ENCODE measurements around the gene INPP5A.

Gene INPP5A

DNA sequence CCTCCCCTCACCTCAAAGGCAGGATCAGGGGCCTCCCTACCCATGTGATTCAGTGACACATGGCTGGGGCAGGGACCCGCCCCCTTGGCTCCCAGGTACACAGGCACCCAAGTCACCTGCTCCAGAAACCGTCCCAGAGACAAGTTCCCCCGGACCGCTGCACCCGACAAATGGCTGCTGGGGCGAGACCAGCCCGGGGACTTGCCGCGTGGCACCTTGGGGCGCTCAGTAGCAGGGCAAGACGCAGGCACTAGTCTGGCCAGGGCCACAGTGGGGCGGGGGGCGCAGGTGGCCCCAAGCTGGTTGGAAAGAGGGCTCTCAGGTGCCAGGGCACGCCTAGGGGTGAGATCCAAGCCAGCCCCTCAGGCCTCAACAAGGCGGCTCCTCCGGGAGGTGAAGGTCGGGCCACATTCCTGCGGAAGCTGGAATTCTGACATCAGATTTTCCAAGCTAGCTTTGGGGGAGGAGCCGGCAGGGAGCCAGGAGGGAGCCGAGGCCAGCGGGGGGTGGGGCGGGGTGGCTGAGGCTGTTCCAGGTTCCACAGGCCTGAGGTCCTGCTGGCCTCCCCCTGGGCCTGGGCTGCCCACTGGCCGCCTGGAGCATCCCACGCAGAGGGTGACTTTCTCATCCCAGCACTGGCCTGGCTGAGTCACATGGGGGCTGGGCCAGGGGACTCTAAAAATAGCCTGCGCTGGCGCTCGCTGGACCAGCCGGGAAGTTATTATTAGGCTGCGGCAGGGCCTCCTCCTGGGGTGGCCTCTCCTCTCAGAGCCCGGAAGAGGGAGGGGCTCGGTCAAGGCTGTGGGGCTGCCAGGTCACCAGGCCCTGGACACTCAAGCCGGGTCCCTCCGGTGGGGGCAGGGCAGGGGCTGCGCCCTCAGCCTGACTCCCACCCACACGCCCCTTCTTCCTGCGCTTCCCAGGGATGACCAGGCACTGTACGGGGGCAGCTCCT is 20.5 kb upstream of the INPP5A start:
- peak overlapping the region; percentile 66 for H3K4me3 ChIP-seq (ENCODE audit: low read depth, low read length)
- H3K9ac ChIP-seq (ENCODE audit: low read depth, low read length), result no peak overlapping the region
- no peaks in the 10 kb centered on the region for H3K9me3 ChIP-seq (ENCODE audit: control insufficient read depth, insufficient read depth, low read length)
- peaks cover 7% of the 10 kb centered on the region for H3K27me3 ChIP-seq (ENCODE audit: control insufficient read depth, insufficient read depth, low read length)
- no peaks in the 10 kb centered on the region for H3K36me3 ChIP-seq (ENCODE audit: control insufficient read depth, insufficient read depth, low read length)
- H3K4me1 ChIP-seq (ENCODE audit: control insufficient read depth, insufficient read depth, low read length), result peaks cover 8% of the 10 kb centered on the region

DNA sequence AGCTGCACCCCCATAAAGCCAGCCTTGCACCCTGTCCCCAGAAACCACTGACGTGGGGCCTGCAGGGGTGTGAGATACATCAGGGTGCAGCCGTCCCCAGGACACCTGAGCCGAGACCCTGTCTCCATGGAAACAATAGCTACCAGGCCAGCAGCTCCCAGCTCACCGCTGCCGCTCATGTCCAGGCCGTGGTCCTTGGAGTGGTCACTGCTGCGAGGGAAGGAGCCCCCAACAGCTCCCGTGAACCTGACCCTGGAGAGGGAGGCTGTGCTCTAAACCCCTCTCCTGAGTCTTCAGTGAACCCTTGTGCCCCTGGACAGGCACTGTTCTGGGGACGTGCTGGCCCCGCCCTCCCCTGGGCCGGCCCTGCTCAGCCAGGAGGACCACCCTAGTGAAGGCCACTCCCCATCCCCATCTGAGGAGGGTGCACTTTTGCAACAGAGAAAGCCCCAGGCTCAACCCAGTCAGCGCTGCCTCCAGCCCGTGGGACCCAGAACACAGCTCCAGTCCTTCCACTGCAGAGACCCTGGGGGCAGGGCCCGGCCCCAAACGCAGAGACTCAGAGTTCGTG is 19.6 kb upstream of the INPP5A start:
- H3K4me1 ChIP-seq (ENCODE audit: control insufficient read depth, insufficient read depth, low read length), result peaks cover 8% of the 10 kb centered on the region
- peaks cover 7% of the 10 kb centered on the region for H3K27me3 ChIP-seq (ENCODE audit: control insufficient read depth, insufficient read depth, low read length)
- H3K4me3 ChIP-seq (ENCODE audit: low read depth, low read length), result peak overlapping the region; percentile 66
- no peaks in the 10 kb centered on the region for H3K36me3 ChIP-seq (ENCODE audit: control insufficient read depth, insufficient read depth, low read length)
- no peak overlapping the region for H3K9ac ChIP-seq (ENCODE audit: low read depth, low read length)
- no peaks in the 10 kb centered on the region for H3K9me3 ChIP-seq (ENCODE audit: control insufficient read depth, insufficient read depth, low read length)

DNA sequence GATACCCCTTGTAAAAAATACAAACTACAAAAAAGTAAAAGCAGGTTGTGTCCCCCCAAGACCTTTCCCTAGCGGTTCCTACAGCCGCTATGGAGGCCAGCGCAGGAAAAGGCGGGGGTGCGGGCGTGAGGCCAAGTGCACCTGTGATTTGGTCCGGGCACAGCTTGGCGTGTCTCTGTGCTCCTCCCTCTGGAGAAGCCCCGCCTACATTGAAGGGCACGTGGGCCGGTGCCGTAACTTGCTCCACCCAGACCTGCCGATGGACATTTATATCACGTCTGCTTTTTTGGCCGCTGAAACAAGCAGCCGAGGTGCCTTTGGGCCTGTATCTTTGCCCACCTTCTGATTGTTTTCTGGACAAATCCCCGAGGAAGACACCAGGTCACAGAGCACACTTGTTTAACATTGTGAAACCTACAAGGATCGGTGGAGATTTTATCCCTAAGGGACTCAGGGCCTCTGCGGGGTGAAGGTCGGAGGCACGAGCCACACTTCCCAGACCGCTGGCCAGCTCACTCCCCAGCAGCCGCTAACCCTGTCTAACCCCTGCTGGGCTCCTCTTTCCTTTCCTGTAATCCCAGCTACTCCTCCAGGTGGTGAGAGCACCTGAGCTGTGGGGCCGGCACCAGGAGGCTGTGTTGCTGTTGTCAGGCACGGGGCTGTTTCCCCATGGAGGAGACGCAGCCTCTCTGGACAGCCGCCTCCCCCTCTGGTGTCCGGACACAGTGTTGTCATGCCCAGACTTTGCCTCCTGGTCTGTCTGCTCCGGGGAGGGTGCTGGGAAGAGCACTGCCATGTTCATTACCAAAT is 18.8 kb upstream of the INPP5A start:
- peaks cover 8% of the 10 kb centered on the region for H3K4me1 ChIP-seq (ENCODE audit: control insufficient read depth, insufficient read depth, low read length)
- peak overlapping the region; percentile 66 for H3K4me3 ChIP-seq (ENCODE audit: low read depth, low read length)
- peaks cover 7% of the 10 kb centered on the region for H3K27me3 ChIP-seq (ENCODE audit: control insufficient read depth, insufficient read depth, low read length)
- H3K36me3 ChIP-seq (ENCODE audit: control insufficient read depth, insufficient read depth, low read length), result no peaks in the 10 kb centered on the region
- no peak overlapping the region for H3K9ac ChIP-seq (ENCODE audit: low read depth, low read length)
- H3K9me3 ChIP-seq (ENCODE audit: control insufficient read depth, insufficient read depth, low read length), result no peaks in the 10 kb centered on the region

DNA sequence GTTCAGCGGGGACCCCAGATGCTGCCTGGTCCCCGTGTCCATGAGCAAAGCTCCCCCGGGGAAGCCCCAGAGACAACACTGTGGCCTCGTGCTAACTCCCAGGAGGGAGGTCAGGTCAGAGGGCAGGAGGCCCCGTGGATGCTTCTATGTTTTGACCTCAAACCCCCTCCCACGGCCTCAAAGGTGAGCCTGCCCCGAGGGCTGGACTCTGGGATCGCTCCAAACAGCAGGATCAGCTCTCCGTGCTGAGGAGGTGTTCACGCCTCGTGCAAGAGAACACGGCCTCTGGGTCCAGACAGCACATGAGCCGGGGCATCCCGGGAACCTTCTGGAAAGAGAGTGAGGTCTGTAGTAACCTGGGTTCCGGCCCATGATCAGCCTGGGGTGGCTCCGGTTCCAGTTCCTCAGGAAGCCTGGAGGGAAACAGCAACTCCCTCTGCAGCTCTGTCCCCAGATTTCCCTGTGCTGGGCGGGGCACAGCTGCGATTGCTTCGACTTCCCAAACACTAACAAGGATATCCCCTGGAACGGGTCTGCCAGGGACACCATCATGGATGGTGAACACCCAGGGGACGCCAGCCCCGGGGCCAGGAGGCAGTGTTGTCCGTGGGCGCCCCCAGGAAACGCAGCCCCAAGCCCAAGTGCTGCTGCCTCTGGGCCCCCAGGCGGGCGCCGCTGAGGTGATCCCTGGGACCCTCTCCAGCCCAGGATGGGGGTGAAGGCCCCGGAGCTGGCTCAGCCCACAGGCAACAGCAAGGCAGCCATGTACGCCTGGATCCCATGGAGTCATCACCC is 18.0 kb upstream of the INPP5A start:
- H3K36me3 ChIP-seq (ENCODE audit: control insufficient read depth, insufficient read depth, low read length), result no peaks in the 10 kb centered on the region
- no peaks in the 10 kb centered on the region for H3K9me3 ChIP-seq (ENCODE audit: control insufficient read depth, insufficient read depth, low read length)
- peaks cover 7% of the 10 kb centered on the region for H3K27me3 ChIP-seq (ENCODE audit: control insufficient read depth, insufficient read depth, low read length)
- H3K4me1 ChIP-seq (ENCODE audit: control insufficient read depth, insufficient read depth, low read length), result peaks cover 8% of the 10 kb centered on the region
- H3K9ac ChIP-seq (ENCODE audit: low read depth, low read length), result no peak overlapping the region
- H3K4me3 ChIP-seq (ENCODE audit: low read depth, low read length), result peak overlapping the region; percentile 66

GRCh38 chr10:132520177-132520811 is 17.3 kb upstream of the INPP5A start:
- no peak overlapping the region for H3K4me3 ChIP-seq (ENCODE audit: low read depth, low read length)
- no peaks in the 10 kb centered on the region for H3K9me3 ChIP-seq (ENCODE audit: control insufficient read depth, insufficient read depth, low read length)
- peaks cover 8% of the 10 kb centered on the region for H3K4me1 ChIP-seq (ENCODE audit: control insufficient read depth, insufficient read depth, low read length)
- no peaks in the 10 kb centered on the region for H3K36me3 ChIP-seq (ENCODE audit: control insufficient read depth, insufficient read depth, low read length)
- peaks cover 7% of the 10 kb centered on the region for H3K27me3 ChIP-seq (ENCODE audit: control insufficient read depth, insufficient read depth, low read length)
- H3K9ac ChIP-seq (ENCODE audit: low read depth, low read length), result no peak overlapping the region

DNA sequence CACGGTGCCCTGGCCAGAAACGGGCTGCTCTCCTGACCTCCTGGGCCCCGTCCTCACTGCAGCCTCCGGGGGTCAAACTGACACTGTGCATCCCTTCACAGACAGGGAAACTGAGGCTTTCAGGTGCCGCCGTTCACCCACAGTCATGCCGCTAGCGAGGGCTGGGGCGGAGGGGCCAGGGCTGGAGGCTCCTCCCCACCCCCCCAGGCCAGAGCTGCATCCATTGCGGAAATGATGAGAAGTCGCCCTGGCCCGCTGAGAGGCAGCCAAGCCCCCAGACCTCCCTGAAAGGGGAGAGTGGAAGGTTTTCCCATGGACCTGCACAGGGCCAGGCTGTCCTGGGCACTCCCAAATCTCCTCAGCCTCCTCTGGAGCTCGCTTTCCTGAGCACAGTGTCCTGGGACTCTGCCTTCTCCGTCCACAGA is 16.5 kb upstream of the INPP5A start:
- Histone ChIP-seq H3K9me3 (ENCODE audit: control insufficient read depth, insufficient read depth, low read length) (no peaks in the 10 kb centered on the region), H3K27me3 (ENCODE audit: control insufficient read depth, insufficient read depth, low read length) (peaks cover 7% of the 10 kb centered on the region), H3K9ac (ENCODE audit: low read depth, low read length) (no peak overlapping the region), H3K36me3 (ENCODE audit: control insufficient read depth, insufficient read depth, low read length) (no peaks in the 10 kb centered on the region), H3K4me1 (ENCODE audit: control insufficient read depth, insufficient read depth, low read length) (peaks cover 8% of the 10 kb centered on the region), H3K4me3 (ENCODE audit: low read depth, low read length) (no peak overlapping the region)

DNA sequence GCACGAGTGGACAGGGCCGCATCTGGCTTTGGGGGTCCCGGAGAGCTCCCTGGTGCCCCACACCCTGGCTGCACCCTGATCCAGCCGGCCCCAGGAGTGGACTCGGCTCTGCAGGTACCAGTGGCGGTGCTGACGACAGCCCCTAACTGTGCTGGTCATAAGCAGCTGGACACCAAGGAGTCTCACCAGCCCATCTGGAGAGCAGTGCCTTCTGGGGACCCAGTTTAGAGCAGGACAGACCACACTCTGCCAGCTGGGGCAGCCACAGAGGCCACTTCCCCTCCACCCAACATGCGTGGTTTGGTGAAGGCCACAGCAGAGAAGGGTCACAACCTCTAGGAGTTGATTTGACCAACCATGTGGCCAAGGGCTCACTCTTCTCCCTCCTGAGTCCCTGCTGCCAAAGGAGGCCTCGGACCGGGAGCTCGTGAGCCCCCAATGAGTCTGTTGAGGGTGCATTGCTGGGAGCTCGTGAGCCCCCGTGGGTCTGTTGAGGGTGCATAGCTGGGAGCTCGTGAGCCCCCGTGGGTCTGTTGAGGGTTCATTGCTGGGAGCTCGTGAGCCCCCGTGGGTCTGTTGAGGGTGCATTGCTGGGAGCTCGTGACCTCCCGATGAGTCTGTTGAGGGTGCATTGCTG is 16.0 kb upstream of the INPP5A start:
- Histone ChIP-seq H3K4me1 (ENCODE audit: control insufficient read depth, insufficient read depth, low read length) (peaks cover 4% of the 10 kb centered on the region), H3K9ac (ENCODE audit: low read depth, low read length) (no peak overlapping the region), H3K4me3 (ENCODE audit: low read depth, low read length) (no peak overlapping the region), H3K9me3 (ENCODE audit: control insufficient read depth, insufficient read depth, low read length) (no peaks in the 10 kb centered on the region), H3K36me3 (ENCODE audit: control insufficient read depth, insufficient read depth, low read length) (no peaks in the 10 kb centered on the region), H3K27me3 (ENCODE audit: control insufficient read depth, insufficient read depth, low read length) (peaks cover 7% of the 10 kb centered on the region)

GRCh38 chr10:132522521-132523411 is 14.8 kb upstream of the INPP5A start:
- peaks cover 10% of the 10 kb centered on the region for H3K27me3 ChIP-seq (ENCODE audit: control insufficient read depth, insufficient read depth, low read length)

DNA sequence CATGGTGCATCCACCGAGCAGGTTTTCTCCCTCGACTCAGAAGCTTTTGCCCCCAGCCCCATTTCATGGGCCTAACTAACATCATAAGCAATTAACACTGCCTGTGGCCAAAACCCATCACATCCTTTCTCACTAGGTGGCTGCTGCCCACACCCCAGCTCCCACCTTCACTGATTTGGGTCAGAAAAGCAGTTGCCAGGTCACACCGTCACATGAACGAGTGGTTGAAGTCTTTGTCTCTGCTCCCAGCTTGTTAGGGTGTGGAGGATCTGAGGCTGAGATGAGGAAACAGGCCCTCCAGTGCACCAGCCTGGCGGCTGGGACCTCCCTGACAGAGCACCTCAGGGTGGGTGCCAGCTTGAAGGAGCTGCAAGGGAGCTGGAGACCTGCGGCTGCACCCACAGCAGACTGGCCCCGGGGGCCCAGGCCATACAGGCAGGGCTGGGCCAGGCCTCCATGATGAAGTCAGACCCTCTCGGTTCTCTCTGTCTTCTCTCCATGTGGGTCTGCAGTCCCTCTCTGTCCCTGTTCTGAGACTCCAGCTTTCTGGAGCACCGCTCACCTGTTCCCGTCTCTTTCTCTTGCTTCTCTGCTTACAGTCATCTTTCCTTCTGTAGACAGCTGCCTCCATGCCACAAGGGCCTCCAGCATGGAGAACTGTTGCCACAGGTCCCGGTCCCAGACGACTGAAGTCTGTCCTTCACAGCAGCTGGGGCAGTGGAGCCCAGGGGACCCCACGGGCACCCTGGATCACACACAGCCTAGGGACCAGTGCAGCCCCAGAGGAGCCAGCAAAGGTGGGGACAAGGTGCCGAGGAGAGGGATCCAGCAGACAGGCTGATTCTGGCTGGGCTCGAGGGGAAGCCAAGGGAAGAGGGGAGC is 13.8 kb upstream of the INPP5A start:
- Histone ChIP-seq H3K4me3 (ENCODE audit: low read depth, low read length) (no peak overlapping the region), H3K9ac (ENCODE audit: low read depth, low read length) (no peak overlapping the region), H3K4me1 (ENCODE audit: control insufficient read depth, insufficient read depth, low read length) (no peaks in the 10 kb centered on the region), H3K36me3 (ENCODE audit: control insufficient read depth, insufficient read depth, low read length) (no peaks in the 10 kb centered on the region), H3K9me3 (ENCODE audit: control insufficient read depth, insufficient read depth, low read length) (no peaks in the 10 kb centered on the region), H3K27me3 (ENCODE audit: control insufficient read depth, insufficient read depth, low read length) (peaks cover 17% of the 10 kb centered on the region)

More at GRCh38 chr10:132522521-132523411, 14.8 kb upstream of the INPP5A start:
- Histone ChIP-seq H3K4me3 (ENCODE audit: low read depth, low read length) (no peak overlapping the region), H3K4me1 (ENCODE audit: control insufficient read depth, insufficient read depth, low read length) (peaks cover under 1% of the 10 kb centered on the region), H3K36me3 (ENCODE audit: control insufficient read depth, insufficient read depth, low read length) (no peaks in the 10 kb centered on the region), H3K9me3 (ENCODE audit: control insufficient read depth, insufficient read depth, low read length) (no peaks in the 10 kb centered on the region), H3K9ac (ENCODE audit: low read depth, low read length) (no peak overlapping the region)

Measured in iPS-15b (cell line).